GM19043 (cell line): ENCODE results near the gene ZNF222.

ENCODE experiments used
- ATAC-seq: cut with Tn5 transposase; IDR thresholded peaks from one replicate; pipeline ENCODE4 v1.9.1; 2021; ENCODE audit warnings: low read depth; ENCODE audit not compliant: unreplicated experiment

The ZNF222 gene

DNA sequence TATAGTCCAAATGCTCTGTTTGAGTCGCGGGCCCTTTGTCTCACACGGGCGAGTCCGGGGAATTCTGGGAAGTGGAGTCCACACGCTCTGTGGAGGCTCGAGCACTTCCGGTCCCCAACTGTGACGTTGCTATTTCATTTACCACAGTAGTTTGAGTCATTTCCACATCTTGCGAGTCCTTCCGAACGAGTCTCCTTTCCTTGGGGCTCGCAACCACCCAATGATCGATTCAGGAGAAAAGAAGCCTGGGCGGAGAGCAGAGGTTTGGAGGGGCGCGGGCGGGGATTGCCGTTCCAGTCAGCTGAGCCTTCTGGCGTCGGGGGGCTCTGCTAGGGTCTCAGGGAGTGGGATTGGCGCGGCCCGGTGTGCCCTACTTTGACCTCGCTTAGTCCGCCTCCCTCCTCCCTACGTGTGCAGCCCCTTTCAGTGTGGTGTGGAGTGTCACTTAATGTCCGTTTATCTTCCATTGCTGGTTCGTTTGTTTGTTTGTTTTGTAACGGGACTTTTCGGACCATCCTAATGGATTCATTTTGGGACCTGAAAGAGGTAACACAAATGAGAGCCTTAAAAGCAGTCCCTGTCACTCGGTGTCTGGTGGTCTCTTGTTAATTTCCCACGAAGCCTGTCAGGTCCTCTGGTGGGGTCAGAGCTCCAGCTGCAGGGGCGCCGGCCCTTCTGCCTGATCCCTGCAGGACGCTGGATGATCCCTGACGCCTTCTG is at the start of gene ZNF222:
ZNF222 (plus strand) TSS at position 163 of the 720 bp plus-strand sequence; CDS start at position 221, 58 bp downstream.
- ATAC-seq = peak; percentile 94

DNA sequence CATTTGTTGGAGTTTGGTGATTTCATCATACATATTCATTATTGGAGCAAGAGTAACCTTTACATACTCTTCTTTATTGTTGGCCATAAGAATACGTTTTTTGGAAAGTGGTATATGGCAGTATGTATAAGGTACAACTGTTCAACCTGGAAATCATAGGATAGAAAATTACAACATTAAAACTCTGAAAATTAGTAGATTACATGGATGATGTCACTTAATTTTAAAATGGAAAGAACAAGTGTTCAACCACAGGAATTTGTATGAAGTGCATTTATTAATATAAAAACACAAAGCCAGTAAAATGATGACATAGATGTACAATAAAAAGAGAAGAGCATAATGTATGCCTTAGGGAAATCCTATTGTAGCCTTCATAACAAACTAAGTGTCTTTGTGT is 48.4 kb upstream of the ZNF222 start:
- ATAC-seq = no peak

DNA sequence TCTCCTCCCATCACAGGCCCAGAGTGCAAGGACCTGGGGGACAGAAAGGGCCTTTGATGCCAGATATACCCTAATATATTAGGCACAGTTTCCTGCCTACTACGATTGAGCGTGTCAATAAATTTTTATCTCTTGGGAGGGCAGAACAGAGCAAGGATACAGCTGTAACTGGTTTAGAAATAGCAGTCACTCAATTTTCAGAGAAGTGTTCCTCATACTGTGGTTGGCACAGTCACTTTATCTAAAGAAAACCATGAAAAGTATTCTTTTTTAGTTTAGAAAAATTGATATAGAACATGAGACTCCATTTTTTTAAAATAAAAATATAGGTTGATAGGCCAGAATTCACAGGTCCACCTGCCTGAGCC is 41.7 kb upstream of the ZNF222 start:
- no peak for ATAC-seq

GRCh38 chr19:43983912-43984686 is 41.1 kb upstream of the ZNF222 start, which contains the start of gene ZNF155:
TSS of gene ZNF155 (plus strand) at chr19:43984188. CDS start at chr19:43988544, 4,356 bp downstream.
- ATAC-seq = no peak

- no peak for ATAC-seq
Measured at GRCh38 chr19:43984687-43985000, 40.5 kb upstream of the ZNF222 start.

DNA sequence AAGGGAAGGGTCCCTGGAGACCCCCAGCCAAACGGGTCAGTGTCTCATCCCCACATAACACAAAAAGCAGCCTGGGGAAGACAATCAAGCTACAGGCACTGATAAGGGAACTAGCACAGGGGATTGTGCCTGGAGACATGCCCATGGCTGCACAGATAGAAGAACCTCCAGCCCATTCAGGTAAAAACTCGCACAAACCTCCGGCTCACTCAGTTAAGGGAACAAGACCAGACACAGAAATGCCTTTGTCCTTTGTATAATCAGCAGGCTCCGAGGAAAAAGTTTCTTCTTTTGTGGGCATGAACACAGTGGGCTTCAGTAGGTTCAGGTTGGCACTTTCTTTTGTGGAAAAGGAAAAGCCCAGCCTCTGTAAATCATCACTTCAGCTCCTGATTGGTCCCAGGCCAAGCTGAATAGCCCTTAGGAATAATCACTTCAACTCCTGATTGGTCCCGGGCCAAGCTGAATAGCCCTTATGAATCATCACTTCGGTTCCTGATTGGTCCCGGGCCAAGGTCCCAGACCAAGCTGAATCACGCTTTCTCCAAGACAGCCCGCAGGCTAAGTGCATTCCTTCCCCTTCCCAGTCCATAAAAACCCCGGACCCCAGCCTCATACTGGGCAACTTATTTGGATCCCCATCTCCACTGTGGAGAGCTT is 27.4 kb upstream of the ZNF222 start:
- ATAC-seq = no peak

GRCh38 chr19:44002212-44002565 is 23.0 kb upstream of the ZNF222 start:
- no peak for ATAC-seq

GRCh38 chr19:44002566-44003460 is 22.4 kb upstream of the ZNF222 start, which contains the start of gene ZNF230:
TSS of gene ZNF230 (plus strand) at chr19:44002957. CDS start at chr19:44007079, 4,122 bp downstream.
- peak; percentile 91 for ATAC-seq

GRCh38 chr19:44003461-44004009 is 21.6 kb upstream of the ZNF222 start:
- ATAC-seq = no peak

DNA sequence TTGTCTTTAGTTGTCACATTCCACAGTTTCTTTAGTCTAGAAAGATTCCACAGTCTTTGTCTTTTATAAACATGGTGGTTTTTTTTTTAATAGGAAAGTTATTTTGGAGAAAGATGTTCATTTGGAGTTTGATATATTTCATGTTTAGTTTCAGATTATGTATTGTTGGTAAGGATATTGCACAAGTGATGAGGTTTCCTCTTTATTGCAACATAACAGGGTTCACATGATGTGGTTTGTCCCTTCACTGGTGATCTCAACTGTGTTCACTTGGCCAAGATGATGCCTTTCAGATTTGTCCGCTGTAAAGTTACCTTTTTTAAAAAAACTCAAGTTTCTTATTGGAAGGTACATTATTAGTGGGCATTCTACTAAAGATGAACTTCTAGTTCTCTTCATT is 19.2 kb upstream of the ZNF222 start:
- no peak for ATAC-seq

GRCh38 chr19:44007473-44007872 is 17.7 kb upstream of the ZNF222 start:
- ATAC-seq = no peak

DNA sequence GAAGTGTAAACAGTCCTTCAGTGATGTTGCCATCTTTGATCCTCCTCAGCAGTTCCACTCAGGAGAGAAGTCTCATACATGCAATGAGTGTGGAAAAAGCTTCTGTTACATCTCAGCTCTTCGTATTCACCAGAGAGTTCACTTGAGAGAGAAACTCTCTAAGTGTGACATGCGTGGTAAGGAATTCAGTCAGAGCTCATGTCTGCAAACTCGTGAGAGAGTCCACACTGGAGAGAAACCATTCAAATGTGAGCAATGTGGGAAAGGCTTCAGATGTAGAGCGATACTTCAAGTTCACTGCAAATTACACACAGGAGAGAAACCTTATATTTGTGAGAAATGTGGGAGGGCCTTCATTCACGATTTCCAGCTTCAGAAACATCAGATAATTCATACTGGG is 14.7 kb upstream of the ZNF222 start:
- no peak for ATAC-seq

- ATAC-seq = no peak
Measured at GRCh38 chr19:44019498-44019897, 5.7 kb upstream of the ZNF222 start.

DNA sequence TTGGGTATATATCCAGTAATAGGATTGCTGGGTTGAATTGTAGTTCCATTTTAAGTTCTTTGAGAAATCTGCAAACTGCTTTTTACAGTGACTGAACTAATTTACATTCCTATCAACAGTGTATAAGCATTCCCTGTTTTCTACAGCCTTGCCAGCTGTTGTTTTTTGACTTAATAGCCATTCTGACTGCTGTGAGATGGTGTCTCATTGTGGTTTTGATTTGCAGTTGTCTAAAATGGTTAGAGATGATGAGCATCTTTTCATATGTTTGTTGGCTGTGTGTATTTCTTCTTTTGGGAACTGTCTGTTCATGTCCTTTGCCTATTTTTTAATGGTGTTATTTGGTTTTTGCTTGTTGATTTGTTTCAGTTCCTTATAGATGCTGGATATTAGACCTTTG is 4.0 kb upstream of the ZNF222 start:
- no peak for ATAC-seq

DNA sequence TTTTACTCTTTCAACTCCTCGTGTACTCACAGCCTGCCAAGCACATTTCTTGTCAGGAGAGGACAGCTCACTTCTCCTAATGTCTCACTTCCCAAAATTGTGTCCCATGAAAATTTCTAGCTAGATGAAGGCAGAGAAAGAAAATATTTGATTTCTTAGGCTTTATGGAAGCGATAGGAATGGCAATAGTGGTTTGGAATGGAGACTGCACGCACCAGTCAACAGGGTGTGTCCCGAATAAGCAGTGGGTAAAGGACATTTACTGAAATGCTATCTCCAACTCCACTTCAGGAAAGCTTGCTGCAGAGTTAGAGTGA is 321 bp upstream of the ZNF222 start:
- ATAC-seq = no peak

GRCh38 chr19:44026622-44027021 is 1.4 kb downstream of the ZNF222 start:
- no peak for ATAC-seq

GRCh38 chr19:44032001-44032610 is 6.9 kb downstream of the ZNF222 start:
- ATAC-seq = no peak

GRCh38 chr19:44042147-44042546 is 17.0 kb downstream of the ZNF222 start:
- ATAC-seq = no peak

DNA sequence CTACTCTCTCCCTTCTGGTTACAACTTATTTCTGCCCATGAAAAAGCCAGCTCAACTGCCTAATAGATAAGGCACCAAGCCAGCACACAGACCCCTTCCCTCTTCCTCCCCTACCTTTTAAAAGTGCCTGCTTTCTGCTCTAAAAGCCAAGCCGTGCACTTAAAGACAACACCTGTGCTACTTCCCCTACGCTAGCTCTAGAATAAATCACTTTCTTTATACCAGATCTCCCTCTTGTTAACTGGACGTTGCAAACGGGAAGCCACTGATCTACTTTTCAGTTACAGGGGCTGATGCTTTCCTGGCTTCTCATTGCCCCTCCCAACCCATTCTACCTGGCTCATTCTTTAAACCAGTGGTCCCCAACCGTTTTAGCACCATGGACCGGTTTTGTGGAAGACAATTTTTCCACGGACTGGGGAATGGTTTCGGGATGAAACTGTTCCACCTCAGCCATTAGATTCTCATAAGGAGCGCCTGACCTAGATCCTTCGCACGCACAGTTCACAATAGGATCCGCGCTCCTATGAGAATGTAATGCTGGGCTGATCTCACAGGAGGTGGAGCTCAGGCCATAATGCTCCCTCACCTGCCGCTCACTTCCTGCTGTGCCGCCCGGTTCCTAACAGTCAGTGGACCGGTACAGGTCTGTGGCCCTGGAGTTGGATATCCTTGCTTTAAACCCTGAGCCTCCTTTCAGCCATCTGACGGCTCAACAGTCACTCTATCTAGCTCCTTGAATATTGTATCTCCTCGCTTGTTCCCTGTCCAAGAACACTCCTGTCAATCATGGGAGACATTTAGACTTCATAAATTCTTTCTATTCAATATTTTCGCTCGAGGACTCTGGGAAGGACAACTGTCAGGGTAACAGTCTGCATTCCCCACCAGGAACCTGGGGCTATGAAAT is 25.8 kb downstream of the ZNF222 start:
- ATAC-seq = no peak
